HG02973 (cell line): ENCODE data around the gene CD99L2.
A peak's percentile ranks its signal among the peaks of the same experiment; 100 is the strongest.
"Not testable (repeated sequence)": the region's sequence is repeated elsewhere in the genome, so short reads cannot be mapped to it uniquely, and the experiment has no call there.

Source experiments
- ATAC-seq: cut with Tn5 transposase; IDR thresholded peaks from one replicate; pipeline ENCODE4 v1.9.1; 2021; ENCODE audit warnings: moderate library complexity; ENCODE audit not compliant: unreplicated experiment

CD99L2 gene

DNA sequence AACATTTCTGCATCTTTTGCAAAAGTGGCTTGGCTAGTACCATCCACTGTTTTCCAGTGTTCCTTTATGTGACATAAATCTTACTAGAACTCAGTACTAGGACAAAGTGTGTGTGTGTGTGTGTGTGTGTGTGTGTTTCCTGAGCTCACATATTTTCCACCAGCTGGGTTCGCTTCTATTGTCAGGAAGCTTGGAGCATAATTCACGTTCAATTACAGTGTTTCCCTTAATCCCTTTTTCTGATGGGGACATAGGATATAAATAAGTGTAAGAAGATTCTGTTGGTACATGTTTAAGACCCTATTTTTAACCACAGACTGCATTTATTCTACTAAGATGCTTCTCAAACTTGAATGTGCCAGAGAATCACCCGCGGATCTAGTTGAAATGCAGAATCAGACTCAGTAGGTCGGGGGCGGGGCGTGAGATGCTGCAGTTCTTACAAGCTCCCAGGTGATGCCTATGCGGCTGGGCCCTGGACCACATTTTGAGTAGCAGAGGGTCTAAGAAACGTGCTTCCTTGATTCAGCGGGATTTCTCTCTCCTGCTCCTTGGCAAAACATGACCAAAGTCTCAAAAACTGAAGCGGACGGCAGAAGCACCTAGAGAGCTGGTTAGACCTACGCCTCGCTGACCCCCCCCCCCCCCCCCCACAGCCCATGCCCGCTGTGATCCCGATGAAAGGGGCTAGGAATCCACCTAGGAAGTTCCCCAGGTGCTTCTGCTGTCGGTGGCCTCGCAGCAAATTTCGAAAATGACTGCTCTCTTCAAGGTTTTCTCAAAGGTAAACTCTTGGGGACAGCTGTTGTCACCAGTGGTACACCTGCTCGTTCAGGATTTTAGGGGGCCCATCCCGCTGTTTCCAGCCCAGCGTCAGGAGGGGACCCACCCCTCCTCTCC is 797 bp downstream of the CD99L2 start:
- no peak for ATAC-seq

DNA sequence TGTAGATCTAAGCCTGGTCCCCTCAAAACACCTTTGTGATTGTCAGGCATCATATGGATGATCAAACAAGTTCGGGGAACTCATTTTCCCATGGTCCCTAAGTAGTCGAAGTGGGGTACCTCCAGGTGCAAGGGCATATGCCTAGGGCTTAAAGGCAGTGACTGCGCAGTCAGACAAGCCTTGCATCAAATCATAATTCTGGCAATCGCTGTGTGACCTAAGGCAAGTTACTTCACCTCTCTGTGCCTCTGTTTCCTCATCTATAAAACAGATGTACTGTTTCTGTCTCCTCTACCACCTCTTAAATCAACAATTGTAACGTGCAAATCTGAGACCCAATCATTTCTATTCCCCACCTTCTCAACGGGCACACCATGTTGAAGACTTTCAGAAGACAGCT is 1.8 kb downstream of the CD99L2 start:
- no peak for ATAC-seq

DNA sequence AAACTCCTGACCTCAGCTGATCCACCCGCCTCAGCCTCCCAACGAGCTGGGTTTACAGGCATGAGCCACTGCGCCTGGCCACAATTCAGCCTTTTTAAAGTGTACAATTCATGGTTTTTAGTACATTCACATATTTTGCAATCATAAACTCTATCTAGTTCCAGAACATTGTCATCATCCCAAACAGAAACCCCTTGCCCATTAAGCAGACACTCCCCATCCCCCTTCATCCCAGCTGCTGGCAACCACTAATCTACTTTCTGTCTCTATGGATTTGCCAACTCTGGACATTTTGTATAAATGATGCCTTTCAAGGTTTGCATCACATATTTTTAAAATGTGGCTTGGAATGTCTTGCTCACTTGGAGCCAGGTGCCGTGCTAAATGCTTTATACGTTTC is 4.5 kb downstream of the CD99L2 start:
- no peak for ATAC-seq

DNA sequence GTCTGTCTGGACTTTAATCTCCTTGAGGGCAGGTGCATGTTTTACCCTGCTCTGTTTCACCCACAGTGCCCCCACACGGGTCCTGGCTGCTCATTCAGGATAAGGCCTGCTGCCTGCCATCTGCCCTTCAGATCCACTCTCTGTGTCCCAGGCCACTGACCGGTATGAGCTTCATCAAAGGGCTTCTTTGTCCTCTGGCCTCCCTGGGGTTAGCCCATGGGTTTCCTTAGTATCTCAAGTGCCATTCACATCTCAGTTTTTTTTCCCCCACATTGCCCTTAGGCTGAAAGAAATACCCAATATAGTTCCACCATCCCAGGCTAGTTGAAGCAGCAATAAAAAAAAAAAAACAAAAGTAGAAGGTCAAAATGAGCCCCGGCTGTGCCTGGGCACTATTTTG is 9.3 kb downstream of the CD99L2 start:
- ATAC-seq: no peak

DNA sequence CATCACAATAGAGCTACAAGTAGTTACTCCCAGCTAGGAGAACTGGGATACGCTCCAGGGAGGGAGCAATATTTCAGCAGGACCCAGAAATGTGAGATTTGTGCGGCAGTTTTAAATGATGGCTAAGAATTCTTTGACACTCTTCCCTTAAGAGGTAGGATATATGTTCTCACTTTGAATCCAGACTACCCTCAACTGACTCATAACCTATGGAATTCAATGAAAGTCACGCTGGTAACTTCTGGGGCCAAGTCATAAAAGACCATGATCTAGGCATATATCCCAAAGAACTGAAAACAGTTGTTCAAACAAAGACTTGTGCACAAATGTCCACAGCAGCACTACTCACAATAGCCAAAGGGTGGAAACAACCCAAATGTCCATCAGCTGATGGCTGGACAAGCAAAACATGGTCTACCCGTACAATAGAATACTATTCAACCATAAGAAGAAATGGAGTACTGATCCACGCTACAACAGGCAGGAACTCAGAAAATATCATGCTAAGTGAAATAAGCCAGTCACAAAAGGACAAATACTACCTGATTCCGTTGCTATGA is 10.5 kb downstream of the CD99L2 start:
- no peak for ATAC-seq

DNA sequence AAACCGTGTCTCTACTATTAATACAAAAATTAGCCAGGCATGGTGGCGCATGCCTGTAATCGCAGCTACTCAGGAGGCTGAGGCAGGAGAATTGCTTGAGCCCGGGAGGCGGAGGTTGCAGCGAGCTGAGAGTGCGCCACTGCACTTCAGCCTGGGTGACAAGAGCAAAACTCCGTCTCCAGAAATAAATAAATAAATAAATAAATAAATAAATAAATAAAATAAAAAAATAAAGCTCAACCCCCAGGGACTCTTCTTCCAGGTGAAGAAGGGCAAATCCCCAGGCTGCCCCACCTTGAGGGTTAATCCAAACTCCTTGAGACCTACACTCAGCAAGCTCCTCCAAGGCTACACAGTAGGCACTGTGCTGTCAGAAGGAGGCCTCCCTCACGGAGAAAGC is 11.2 kb downstream of the CD99L2 start:
- ATAC-seq: not testable (repeated sequence)

DNA sequence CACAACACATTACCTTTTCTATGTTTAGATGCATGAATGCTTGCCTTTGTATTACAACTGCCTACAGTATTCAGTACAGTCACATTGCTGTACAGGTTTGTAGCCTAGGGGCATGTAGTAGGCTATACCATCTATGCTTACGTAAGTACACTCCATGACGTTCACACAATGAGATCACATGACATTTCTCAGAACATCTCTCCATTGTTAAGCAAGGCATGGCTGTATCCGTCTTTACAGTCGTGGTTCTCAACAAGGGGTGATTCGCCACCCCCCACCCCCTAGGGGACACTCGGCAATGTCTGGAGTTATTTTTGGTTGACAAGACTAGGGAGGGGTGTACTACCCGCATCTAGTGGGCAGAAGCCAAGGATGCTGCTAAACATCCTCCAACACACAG is 12.1 kb downstream of the CD99L2 start:
- ATAC-seq: no peak

DNA sequence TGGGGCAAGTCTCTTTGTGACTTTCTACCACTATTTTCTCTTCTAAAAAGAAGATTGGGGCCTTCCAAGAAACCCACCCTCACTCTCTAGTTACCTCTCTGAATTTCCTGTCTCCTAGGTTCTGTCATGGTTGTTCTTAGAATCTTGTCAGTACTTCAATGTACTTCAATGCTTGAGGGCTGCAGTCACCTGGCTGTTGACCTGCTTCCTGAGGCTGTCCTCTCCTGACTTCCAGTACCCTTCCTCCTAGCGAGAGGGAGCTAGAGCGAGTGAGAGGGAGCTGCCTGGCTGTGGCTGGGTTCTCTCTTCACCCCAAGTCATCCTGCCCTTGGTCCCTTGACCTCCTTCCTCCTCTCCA is 17.7 kb downstream of the CD99L2 start:
- ATAC-seq: no peak

DNA sequence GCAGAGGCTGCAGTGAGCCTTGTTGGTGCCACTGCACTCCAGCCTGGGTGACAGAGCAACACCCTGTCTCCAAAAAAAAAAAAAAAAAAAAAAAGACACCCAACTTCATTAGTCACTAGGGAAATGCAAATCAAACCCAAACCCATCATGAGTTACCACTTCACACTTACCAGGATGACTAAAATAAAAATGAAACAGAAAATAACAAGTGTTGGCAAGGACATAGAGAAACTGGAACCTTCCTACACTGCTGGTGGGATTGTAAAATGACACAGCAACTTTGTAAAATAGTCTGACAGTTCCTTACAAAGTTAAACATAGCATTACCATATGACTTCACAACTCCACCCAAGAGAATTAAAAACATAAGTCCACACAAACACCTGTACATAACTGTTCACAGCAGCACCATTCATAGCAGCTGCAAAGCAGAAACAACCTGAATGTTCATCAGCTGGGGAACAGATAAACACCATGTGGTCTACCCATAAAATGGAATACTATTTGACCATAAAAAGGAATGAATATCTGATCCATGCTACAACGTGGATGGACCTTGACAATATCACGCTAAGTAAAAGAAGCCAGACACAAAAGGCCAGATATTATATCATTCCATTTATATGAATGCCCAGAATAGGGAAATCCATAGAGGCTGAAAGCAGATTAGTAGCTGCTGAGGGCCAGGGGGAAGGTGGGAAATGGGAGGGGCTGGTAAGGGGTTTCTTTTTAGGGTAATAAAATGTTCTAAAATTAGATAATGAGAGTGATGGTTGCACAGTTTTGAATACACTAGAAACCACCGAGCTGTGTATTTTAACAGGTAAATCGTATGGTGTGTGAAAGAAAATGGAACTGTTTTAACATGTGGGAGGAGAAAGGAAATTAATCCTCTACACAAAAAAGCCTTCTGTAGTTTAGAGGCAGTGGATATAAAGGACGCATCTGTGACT is 18.3 kb downstream of the CD99L2 start:
- peak; percentile 89 for ATAC-seq

DNA sequence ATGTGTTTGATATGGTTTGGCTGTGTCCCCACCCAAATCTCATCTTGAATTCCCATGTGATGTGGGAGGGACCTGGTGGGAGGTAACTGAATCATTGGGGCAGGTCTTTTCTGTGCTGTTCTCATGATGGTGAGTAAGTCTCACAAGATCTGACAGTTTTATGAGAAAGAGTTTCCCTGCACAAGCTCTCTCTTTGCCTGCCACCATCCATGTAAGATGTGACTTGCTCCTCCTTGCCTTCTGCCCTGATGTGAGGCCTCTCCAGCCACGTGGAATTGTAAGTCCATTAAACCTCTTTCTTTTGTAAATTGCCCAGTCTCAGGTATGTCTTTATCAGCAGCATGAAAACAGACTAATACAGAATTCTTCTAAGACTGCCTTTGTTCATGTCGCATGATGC is 22.8 kb downstream of the CD99L2 start:
- not testable (repeated sequence) for ATAC-seq

DNA sequence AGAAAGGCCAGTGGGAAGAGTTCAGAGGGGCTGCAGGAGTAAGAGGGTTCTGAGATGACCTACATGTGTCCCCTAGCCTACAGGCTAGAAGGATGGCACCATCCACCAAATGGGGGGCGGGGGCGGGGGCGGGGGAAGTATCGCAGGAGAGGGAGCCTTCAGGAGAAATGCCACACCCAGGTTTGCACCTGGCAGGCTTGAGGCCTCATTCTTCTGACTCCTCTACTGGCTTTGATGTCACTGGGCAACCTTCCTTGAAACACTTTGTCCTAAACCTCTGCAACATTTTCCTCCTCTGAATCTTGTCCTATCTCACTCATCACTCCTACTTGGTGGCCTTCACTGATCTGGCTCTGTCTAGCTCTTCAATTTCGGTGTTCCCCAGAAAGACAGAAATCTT is 24.0 kb downstream of the CD99L2 start:
- ATAC-seq: no peak

DNA sequence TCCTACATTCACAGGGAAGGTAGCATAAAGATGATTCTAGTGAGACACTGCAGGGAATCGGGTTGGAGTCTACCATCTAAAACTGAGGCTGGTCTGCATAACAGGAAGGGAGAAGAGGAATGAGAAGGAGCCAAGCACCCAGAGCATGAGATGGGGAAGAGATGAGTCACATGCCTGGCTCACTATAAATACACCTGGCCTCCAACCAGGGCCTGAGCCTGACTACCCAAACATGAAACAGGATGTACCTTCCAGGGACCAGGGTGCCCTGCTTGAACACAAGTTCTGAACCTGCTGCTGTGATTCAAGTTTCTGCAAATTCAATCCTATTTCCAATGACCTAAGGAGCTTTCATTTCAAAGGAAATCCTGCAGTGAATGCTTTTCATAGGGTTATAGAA is 24.9 kb downstream of the CD99L2 start:
- ATAC-seq: no peak

DNA sequence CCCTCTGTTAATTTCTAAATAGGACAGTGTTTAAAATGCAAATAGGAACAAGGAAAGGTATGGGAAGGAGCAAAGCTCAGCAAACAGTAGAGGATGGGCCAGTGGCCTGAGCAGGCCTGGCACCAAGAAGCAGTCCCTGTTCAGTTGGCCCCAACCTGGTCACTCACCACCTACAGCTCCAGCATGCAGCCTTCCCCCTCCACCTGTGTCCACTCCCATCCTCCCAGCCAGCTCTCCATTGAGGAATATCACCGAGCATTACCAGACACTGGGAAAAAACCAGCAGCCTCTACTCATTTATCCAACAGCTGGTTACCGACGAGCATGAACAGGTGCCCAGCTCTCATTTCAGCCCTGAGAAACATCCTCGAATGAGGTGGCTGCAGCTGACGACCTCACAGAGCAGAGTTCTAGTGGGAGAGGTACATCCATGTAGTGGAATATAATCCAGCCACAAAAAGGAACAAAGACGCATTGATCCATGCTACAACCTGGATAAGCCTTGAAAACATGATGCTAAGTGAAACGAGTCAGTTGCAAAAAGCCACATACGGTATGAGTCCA is 25.6 kb downstream of the CD99L2 start:
- no peak for ATAC-seq

DNA sequence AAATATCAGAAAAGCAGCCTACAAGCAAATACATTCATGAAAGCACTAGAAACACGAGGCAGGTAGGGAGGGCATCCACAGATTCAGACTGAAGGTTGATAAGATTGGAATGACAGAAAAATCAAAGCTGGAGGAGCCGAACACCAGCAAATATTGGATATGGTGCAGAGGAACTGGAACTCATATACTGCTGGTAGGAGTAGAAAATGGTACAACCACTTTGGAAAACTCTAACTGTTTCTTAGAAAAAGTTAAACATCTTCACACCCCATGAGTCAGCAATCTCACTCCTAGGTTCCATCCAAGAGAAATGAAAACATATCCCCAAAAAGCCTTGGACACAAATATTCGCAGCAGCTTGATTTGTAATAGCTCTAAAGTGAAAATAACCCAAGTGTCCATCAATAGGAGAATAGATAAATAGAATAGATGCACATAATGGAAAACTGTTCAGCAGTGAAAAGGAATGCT is 27.1 kb downstream of the CD99L2 start:
- ATAC-seq: no peak

DNA sequence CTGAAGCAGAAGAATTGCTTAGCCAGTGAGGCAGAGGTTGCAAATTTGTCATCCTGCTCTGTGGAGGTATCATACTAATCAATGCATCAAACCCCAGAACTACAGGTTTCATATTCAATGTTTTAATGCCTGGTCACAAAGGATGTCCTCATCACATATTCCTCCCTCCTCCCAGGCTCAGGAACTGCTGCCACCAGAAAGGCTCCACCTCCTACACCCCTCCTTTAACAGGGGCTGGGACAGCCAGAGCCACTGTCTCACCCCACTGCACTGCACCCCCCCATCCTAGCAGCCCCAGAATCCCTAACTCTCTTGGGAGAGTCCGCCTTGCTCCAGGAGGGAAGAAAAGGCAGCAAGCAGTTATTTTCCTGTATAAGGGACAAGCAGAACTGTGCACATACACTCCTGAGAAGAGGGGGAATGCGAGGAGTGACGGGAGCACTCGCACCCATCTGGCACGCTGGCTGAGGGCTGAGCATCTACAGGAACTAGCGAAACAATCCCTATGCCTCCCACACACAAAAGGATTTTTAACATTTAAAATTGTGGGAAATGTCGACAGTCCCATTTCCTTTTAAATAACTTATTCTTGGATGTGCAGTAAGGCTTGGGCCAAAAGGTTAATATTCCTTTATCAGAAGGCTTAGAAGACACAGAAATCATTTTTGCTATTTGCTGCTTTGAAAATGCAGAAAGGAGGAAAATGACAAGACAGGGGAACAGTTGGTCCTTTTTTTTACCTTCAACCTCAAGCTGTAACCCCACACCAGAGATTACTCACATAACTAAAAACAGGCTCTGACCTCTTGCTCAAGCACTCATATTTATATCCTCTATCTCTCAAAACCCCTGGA is 27.8 kb downstream of the CD99L2 start:
- ATAC-seq: peak; percentile 46

DNA sequence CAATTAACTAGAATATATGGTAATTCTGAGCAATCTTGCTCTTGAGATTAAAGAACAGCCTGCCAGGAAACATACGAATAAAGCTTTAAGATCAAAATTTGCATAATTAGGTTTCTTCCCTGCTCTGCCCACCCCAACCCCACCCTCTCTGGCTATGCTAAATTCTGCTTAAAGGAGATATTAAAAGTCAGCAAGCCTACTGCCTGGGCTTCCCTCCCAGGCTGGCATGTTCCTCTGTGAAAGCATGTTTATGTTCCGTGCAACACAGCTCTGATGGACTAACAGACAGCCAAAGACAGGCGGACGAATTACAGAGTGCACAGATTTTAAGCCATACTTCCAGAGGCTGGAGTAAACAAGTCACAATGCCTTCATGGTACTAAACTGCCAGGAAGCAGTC is 28.4 kb downstream of the CD99L2 start:
- no peak for ATAC-seq

DNA sequence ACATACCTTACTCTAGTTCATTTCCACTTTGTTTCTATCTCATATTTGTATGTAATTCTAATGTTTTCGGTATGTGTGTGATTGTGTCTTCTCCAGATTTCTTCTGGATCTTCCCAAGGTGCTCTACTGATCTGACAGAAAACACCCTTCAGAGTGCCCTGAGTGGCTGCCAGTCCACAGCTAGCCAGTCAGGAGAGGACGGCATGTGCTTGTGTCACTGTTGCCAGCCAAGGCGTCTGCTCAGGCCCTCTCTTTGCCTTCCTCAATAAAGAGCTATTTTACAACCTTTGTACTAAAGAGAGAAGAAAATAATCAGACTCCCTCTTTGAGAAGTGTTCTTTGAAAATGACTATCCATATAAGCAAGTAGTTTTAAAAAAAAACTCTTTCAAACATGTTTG is 29.0 kb downstream of the CD99L2 start:
- ATAC-seq: no peak

DNA sequence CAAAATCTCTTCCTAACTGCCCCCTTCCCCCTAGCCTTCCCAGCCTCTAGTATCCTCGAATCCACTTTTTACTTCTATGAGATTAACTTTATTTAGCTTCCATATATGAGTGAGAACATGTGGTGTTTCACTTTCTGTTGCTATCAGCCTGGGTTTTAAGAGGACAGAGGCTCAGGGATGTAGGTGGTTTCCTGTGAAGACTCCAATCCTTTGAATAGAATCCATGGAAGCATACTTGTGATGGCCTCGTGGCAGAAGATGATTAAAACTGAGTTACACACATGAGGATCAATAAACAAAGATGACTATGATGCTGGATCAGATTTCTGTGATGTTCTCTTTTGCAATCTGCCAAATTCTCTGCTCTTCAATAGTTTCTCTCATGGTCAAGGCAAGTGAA is 29.8 kb downstream of the CD99L2 start:
- ATAC-seq: no peak

DNA sequence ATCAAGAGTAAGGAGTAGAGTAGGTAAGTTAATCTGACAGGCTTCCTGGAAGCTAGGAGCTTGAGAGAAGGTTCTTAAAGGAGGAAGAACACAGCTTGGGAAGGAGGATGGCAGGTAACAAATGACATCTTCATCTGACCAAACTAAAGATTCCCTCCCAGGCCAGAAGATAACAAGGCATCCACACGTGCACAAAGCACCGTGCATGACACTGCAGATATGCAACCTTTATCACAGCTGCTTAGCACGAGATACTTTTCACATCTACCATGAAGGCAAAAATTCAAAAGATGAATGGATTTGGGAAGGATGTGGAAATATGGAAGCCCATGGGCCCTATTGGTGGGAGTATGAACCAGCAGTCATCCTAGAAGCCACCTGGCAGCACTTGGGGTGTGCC is 34.3 kb downstream of the CD99L2 start:
- no peak for ATAC-seq

DNA sequence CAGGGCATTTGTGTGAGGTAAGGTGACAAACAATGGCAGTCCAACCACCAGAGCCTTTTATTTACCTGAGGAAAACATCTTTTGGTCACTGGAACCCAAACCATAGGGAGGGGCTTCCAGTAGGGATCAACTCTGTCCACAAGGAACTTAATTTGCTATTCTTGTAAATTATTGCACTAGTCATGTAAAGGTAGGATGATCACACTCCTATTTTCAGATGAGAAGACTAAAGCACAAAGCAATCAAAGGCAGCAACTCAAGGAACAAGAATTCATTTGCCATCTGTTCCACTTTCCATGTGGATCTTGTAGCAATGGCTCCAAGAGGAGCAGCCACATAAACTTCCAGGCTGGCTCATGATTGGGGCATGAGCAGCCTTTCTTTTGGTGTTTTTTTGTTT is 35.3 kb downstream of the CD99L2 start:
- ATAC-seq: no peak
